Measurements from ENCODE around the gene CD7. TPM values are rescaled to one million over a fixed set of nuclear protein-coding genes. Genes with fewer than 3 reads are reported as not detected.

CD7 gene
- polyA plus RNA-seq, 1 of the 3 experiments (the other 2 are of a cell fraction), result 0.07 TPM

GRCh38 chr17:82323514-82324234 is 6.3 kb upstream of the CD7 start (continued):
- TF ChIP-seq, protein P1, sequence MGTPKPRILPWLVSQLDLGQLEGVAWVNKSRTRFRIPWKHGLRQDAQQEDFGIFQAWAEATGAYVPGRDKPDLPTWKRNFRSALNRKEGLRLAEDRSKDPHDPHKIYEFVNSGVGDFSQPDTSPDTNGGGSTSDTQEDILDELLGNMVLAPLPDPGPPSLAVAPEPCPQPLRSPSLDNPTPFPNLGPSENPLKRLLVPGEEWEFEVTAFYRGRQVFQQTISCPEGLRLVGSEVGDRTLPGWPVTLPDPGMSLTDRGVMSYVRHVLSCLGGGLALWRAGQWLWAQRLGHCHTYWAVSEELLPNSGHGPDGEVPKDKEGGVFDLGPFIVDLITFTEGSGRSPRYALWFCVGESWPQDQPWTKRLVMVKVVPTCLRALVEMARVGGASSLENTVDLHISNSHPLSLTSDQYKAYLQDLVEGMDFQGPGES (IDR thresholded peaks at IDR 0.05; ENCODE audit: low read depth, low read length), result no peak
- TF ChIP-seq GABPA (IDR thresholded peaks at IDR 0.05; ENCODE audit: low read depth) (no peak), RFX5 (IDR thresholded peaks at IDR 0.05; ENCODE audit: low read length) (no peak), FOXM1 (IDR thresholded peaks at IDR 0.05; ENCODE audit: low read depth) (no peak), JUND (IDR thresholded peaks at IDR 0.05) (no peak), CHD2 (IDR thresholded peaks at IDR 0.05; ENCODE audit: low read length, partially characterized antibody) (no peak), MXI1 (IDR thresholded peaks at IDR 0.05; ENCODE audit: low read depth, low read length) (no peak)

DNA sequence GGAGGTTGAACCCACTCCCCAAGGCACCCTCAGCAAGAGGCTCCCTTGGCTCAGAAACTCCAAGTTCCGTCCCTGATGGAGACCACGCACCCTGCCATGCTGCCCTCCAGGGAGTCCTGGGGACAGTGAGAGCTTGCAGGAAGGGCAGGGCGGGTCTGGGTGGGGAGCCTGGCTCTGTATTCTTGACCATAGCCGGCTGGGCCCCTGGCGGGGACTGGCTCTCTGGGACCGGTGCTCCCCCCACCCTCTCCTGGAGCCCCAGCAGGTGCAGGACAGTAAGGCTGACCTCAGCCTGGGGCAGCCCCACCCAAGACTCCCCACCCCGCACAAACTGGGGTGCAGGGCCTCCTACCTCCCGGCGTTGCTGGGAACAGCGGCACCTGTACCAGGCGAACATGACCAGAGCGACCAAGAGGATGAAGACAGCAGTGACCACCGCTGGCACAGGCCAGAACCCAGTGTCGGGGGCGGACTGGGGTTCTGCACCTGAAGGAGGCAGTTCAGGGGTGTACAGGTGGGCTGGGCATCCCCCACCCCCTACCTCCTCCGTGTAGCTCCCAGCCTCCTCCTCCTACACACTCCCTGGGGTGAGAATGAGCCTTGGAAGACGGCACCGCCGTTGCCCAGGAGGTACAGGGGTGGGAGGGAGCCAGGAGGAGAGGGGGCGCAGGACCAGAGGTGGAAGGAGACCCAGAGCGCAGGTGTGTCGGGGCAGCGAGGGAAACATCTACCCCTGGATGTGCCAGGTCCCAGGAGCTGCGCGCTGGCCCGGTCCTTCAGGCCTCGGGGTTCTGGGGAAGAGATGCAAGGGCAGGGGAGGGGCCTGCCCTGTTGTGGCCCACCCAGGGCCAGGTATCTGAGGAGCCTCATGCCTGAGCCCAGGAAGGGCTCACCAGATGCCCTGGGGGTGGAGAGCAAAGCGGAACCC is 5.4 kb upstream of the CD7 start:
- Histone ChIP-seq H3K9ac (no peak overlapping the region), H3K27ac (ENCODE audit: low read depth in 2 of 2, low read length in 1 of 2) (no peak overlapping the region), H3K79me2 (ENCODE audit: insufficient read depth) (no peaks in the 10 kb centered on the region), H3K9me3 (no peaks in the 10 kb centered on the region), H3F3A (replicated peaks; ENCODE audit: insufficient read depth) (peaks cover 20% of the 10 kb centered on the region), H3K4me3 (ENCODE audit: low read depth in 2 of 2, low read length in 1 of 2) (no peak overlapping the region), H3K9me2 (no peaks in the 10 kb centered on the region), H3K36me3 (replicated peaks in 1 of 2; ENCODE audit: control insufficient read depth in 1 of 2, insufficient read depth in 2 of 2, low read length in 1 of 2) (no peaks in the 10 kb centered on the region), H3K4me2 (no peak overlapping the region), H3K4me1 (ENCODE audit: control insufficient read depth in 1 of 2, insufficient read depth in 2 of 2, low read depth in 1 of 2, low read length in 1 of 2) (peaks cover 5 to 14% of the 10 kb centered on the region in 2 experiments; a peak in 3 of 4 replicates), H2AFZ (ENCODE audit: low read depth) (no peak overlapping the region), H3K27me3 (ENCODE audit: insufficient read depth) (peaks cover 17% of the 10 kb centered on the region; the same call in 1 of the 2 replicates), H4K20me1 (ENCODE audit: insufficient read depth) (no peaks in the 10 kb centered on the region)
- CTCF ChIA-PET, result interaction anchor here (0.7 to 9.9 kb wide), 23 partner anchors 10 to 292 kb away, joined by 3 to 184 read pairs (median 4); partner anchors contain the start of genes SECTM1 and SLC16A3
- TF ChIP-seq, protein P2, sequence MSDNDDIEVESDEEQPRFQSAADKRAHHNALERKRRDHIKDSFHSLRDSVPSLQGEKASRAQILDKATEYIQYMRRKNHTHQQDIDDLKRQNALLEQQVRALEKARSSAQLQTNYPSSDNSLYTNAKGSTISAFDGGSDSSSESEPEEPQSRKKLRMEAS (IDR thresholded peaks at IDR 0.05; ENCODE audit: low read depth), result no peak
- TF ChIP-seq RAD21 (IDR thresholded peaks at IDR 0.05; ENCODE audit: low read length), result no peak
- TF ChIP-seq GATA2 (CRISPR knock-in tag; IDR thresholded peaks at IDR 0.05), result no peak
- no peak for TF ChIP-seq ZBTB33 (IDR thresholded peaks at IDR 0.05; ENCODE audit: borderline replicate concordance, low read depth)
- TF ChIP-seq ELF1 (IDR thresholded peaks at IDR 0.05), result no peak
- no peak for TF ChIP-seq POLR2AphosphoS5 (IDR thresholded peaks at IDR 0.05; ENCODE audit: low read depth, low read length)
- TF ChIP-seq RFX5 (IDR thresholded peaks at IDR 0.05; ENCODE audit: low read length), result no peak
- TF ChIP-seq YY1 (IDR thresholded peaks at IDR 0.05; ENCODE audit: low read depth), result no peak
- no peak for TF ChIP-seq MXI1 (IDR thresholded peaks at IDR 0.05; ENCODE audit: low read depth, low read length)
- no peak for TF ChIP-seq FOSL2 (IDR thresholded peaks at IDR 0.05; ENCODE audit: borderline replicate concordance, low read depth)
- DNase-seq, result no peak
- WGBS (ENCODE audit: low lambda C conversion rate), result 75% methylated on average over 24 of the region's 28 CpGs
- POLR2A ChIA-PET, result no interaction called here

Measured in SK-N-SH (cell line).